ENCODE results near the gene VSTM2L. TPM values are rescaled to one million over a fixed set of nuclear protein-coding genes. Genes with fewer than 3 reads are reported as not detected.
"Not testable (repeated sequence)": the region's sequence is repeated elsewhere in the genome, so short reads cannot be mapped to it uniquely, and the experiment has no call there.

VSTM2L gene
- total RNA-seq, 1 experiment from 2014 or later, result 4.2 TPM

- not testable (repeated sequence) for DNase-seq (ENCODE audit: low read depth)
Measured at GRCh38 chr20:37963483-37963882, 60.6 kb downstream of the VSTM2L start.

- peak; percentile 37 for DNase-seq (ENCODE audit: low read depth)
Measured at GRCh38 chr20:37968841-37969401, 66.0 kb downstream of the VSTM2L start.

DNA sequence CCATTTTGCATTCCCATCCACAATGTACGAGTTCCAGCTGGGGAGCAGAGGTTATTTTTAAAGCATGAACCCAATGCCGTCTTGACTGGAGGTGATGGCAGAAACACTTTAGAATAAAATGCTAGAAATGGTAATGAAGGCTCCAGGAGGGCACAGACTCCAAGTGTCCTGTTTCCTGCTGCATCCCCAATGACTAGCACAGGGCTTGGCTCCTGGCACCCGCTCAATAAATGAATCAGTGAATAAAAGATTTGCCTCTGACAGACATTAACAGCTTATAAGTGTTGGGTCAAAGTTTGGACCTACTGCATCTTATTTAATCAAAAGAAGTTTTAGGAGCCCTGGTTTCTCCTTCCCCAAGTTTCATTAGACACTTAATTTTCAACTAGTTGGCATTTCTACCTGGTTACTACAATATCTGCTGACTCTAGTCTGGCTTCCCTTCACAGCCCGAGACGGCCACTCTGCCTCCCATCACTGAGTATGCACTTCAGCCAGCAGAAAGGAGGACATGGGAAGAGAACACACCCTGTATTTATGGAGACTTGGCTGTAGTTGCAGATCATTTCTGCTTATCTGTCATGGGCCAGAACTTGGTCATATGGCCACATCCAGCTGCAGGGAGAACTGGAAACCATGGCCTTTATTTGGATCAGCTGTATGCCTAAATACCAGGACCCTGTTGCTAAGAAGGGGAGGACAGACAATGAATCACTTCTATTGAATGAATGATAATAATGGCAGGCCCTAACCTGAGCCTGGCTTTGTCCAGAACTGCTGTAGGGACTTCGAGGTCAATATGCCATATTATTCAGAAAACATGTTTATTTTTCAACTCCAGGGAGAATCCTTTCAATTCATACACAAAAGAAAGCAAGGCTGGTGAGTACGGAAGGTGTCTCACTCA, 67.3 kb downstream of the VSTM2L start:
- DNase-seq (ENCODE audit: low read depth), result peak; percentile 61

DNA sequence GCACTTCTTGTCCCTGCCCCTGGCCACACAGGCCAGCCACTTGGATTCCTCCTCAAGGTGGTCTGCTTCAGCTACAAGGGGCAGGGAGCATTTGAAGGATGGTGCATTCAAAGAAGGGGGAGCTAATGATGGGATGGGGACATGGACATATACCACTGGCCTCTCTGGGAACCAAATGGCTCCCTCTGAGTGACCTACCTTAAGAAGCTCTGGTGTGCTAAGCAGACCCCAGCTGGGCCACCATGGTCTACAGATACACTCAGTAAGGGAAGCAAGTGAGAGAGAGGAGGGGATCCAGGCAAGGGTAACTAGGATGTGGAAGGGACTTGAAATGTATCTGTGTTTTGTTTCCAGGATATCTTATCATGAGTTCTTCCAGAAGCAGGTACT, 67.9 kb downstream of the VSTM2L start:
- no peak for DNase-seq (ENCODE audit: low read depth)

GRCh38 chr20:37971561-37972127, 68.7 kb downstream of the VSTM2L start:
- no peak for DNase-seq (ENCODE audit: low read depth)

DNA sequence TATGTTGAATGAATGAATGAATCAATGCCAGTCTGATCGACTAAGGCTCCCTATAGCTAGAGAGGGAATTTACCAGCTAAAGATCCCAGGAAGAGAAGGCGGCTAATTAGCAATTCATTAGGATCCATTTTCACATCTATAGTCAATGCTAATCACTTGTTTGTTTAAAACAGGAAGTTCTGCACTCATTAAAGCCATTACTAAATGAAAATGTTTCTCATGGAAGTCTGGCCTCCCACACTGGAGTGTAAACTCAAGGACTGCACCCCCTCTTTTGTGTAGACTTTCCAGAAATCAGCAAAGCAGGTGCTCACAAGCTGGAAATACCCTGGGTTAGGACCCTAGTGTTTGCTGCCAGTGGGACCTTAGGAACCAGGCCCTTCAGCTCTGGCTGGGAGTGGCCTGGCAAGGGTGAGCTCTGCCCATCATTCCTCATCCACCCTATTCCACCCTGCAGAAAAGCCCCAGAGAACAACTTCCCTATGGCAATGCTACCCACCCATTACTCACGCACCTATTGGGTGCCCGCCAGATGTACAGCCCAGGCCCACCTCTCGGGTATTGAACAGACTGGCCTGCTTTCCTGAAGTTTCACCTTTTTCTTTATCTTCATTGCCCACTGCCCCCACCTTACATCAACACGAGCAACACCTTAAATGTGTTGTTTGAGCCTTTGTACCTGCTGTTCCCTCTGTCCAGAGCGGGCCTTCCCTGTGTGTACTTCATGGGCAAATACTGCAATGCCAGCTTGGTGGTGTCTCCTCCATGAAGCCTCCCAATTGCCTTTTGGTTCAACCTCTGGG, 69.5 kb downstream of the VSTM2L start:
- no peak for DNase-seq (ENCODE audit: low read depth)

DNA sequence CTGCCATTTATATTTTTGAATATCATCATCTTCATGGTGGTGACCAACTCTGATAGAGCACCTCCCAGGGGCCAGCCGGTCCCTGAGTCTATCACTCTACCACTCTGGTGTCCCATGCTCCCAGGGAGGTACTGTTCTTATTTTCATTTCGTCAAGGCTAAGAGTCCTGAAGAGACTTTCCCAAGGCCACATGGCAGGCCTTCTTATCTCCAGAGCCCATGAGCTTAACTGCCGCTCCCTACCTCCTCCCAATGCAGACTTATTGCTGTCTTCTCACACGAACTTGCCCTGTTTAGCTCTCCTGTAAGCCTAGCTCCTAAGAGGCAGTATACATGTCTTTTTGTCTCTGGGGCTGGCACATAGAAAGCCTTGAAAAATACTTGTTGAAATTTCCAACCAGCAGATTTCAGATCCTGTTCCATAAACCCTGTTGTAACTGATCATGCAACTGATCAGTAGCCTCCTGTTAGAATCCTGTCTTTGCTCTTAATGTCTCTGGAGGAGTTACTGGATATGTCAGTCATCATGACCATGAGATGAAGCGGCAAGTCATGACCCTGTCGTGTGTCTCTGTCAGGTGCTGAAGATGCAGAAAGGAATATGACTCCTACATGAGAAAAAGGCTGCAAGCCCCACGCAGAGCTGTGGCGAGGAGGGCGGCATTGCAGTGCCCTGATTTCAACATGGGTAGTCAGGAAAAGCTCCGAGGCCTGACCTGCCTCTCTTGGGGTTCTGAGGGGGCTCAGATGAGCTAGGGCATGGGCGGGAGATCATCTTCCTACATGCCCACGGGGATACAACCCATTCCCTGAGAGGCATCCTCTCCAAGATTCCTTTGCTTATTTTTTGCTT, 70.4 kb downstream of the VSTM2L start:
- no peak for DNase-seq (ENCODE audit: low read depth)

DNA sequence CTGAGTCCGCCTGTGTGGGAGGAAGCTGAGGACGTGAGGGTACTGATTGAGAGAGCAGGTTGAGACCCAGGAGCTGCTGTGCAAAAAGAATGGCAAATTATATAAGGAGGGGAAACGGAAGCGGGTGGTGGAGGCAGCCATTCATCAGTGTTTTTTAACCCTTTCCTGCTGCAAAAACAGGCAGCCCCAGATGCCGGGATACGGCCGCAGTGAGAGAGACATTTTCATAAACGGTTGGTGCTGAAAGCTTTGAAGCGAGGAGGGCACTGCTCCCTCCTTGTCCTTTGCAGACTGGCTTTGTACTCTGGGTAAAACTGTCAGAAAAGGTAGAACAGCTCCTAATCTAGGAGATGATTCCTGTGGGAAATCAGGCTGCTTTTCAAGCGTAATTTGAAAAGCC, 74.0 kb downstream of the VSTM2L start:
- DNase-seq (ENCODE audit: low read depth), result no peak

- DNase-seq (ENCODE audit: low read depth), result no peak
Measured at GRCh38 chr20:37977338-37977737, 74.4 kb downstream of the VSTM2L start.

DNA sequence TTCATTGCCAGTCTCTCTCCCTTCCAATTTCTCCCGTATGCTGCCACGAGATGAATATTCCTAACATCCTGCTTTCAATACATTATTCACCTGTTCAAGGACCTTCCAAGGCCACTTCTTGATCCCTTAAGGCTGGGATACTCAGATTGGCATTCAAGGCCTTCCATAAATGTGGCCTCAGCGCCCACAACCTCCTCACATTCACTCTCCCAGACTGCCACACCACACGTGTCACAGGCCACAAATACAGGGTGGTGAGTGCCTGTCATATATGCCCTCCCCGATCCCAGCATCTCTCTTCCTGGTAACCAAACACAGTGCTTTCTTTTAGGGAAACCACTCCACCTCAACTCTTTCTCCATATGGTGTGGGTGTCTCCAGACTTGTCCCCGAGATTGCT, 74.9 kb downstream of the VSTM2L start:
- no peak for DNase-seq (ENCODE audit: low read depth)

- no peak for DNase-seq (ENCODE audit: low read depth)
Measured at GRCh38 chr20:37979021-37979985, 76.4 kb downstream of the VSTM2L start.

GRCh38 chr20:37980383-37980782, 77.5 kb downstream of the VSTM2L start:
- no peak for DNase-seq (ENCODE audit: low read depth)

- DNase-seq (ENCODE audit: low read depth), result no peak
Measured at GRCh38 chr20:37980876-37981275, 77.9 kb downstream of the VSTM2L start.

- no peak for DNase-seq (ENCODE audit: low read depth)
Measured at GRCh38 chr20:37981568-37981967, 78.6 kb downstream of the VSTM2L start.

DNA sequence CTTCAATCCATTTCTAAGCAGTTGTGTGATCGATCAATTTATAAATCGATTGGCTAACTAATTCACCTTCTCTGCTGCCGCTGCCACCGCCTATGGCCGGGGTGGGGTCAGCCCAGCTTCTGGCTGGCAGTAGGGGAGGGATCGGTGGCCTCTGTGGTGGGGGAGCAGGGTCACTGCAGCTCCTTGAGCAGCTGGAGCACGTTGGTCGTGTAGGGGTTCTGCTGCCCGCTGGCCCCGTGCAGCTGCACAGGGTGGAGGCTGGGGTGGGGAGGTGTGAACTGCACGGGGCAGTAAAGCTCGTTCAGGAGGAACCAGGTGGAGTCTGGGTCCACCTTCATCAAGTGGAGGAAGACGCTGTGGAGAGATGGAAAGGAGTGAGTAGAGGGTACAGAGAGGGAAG, 80.4 kb downstream of the VSTM2L start:
- DNase-seq (ENCODE audit: low read depth), result no peak

GRCh38 chr20:37984018-37984785, 81.3 kb downstream of the VSTM2L start:
- DNase-seq (ENCODE audit: low read depth), result no peak

GRCh38 chr20:37986044-37986858, 83.3 kb downstream of the VSTM2L start:
- no peak for DNase-seq (ENCODE audit: low read depth)

DNA sequence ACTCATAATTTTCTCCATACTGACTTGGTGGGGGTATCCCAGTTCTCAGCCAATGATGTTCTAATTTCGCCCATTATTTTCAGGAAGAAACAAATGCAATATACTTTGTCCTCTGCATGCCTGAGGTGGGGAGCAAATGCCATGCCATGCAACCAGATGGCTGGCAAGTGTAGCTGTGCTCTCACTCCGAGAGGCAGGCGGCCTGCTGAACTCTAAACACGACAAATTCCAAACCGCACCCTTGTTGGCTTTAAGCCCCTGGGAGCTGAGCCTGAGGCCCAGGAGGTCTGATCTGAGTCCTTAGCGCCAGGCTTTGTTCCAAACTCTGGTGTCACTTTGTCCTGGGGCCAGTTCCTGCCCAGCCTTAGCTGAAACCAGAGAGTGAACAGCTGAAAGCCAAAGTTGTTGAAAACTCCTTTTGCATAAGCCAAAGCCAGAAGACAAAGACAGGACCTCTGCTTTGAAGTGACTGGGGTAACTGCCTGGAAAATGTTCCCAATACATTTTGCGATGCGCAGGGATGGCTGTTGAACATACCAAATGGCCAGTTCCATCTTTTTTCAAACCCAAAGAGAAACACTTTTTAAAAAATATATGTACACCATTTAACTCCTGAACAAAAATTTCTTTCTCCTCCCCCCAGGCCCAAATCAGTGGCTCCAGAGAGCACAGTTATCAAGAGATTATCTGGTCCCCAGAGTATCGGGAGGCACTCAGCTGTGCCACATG, 84.1 kb downstream of the VSTM2L start:
- peak; percentile 97 for DNase-seq (ENCODE audit: low read depth)

Data from M059J (cell line).